HepG2 (cell line): Measurements from ENCODE around the gene HDAC8. TPM values are rescaled to one million over a fixed set of nuclear protein-coding genes. Genes with fewer than 3 reads are reported as not detected.

Source experiments
- ATAC-seq: fragments of 200-7000 bp; cut with Tn5 transposase; 3 replicates; pipeline ENCODE4 v1.9.1; 2020; ENCODE audit warnings: mild to moderate bottlenecking, moderate library complexity
- BruUV-seq: library from RNA; stranded (reverse); fragments of 400-500 nt; replicated peaks from 2 replicates; lab custom pipeline; 2021; lab: Mats Ljungman, UMichigan
- CTCF ChIA-PET: fragments of 300-600 bp; formaldehyde crosslinking; extraction: SDS; loops from one replicate; lab custom pipeline; 2021; ENCODE audit warnings: low total read pairs, inconsistent platforms, low intra/inter-chr PET ratio; lab: Yijun Ruan, JAX
- POLR2A ChIA-PET: fragments of 350-600 bp; sonication (Branson Sonifier 250); formaldehyde crosslinking; loops from one replicate; lab custom pipeline; 2020; ENCODE audit warnings: antibody characterized with exemption, inconsistent platforms; lab: Yijun Ruan, JAX
- DNase-seq: peaks from one replicate; pipeline ENCODE4 v3.0.0-alpha.2; 2015; ENCODE audit warnings: low spot score
- FAIRE-seq: peaks from 3 replicates; lab custom pipeline; 2011; peaks lifted over from hg19 to GRCh38; lab: Jason Lieb, UNC
- H2AFZ ChIP-seq: one replicate; pipeline ENCODE4 v1.6.1; 2011; ENCODE audit warnings: low read length, inconsistent platforms
- H3K27ac ChIP-seq: fragments of 300-600 bp; 3 replicates; pipeline ENCODE4 v1.8.0; 2011; ENCODE audit warnings: mixed run types, mild to moderate bottlenecking, mixed read lengths, low read length, inconsistent platforms; ENCODE audit not compliant: insufficient read depth; ENCODE audit errors: extremely low read length
- H3K27me3 ChIP-seq, 2 experiments: fragments of 200-600 bp in 1 of 2; 2 replicates in 1 of 2; 3 replicates in 1 of 2; pipeline versions ENCODE4 v1.6.0 to v1.8.0; 2011; ENCODE audit warnings: low read length in 2 of 2, mild to moderate bottlenecking in 2 of 2, moderate library complexity in 2 of 2, inconsistent platforms in 1 of 2; ENCODE audit not compliant: insufficient read depth in 2 of 2, control insufficient read depth in 1 of 2
- H3K36me3 ChIP-seq, 2 experiments: fragments of 200-600 bp in 1 of 2; replicated peaks in 1 of 2; 2 replicates in 1 of 2; 3 replicates in 1 of 2; pipeline versions ENCODE4 v1.5.1 to v1.8.0; 2011; ENCODE audit warnings: low read length in 2 of 2, inconsistent platforms in 1 of 2; ENCODE audit not compliant: insufficient read depth in 2 of 2, control insufficient read depth in 1 of 2
- H3K4me1 ChIP-seq: 2 replicates; pipeline ENCODE4 v1.5.1; 2012; ENCODE audit warnings: low read length, inconsistent platforms; ENCODE audit not compliant: insufficient read depth
- H3K4me2 ChIP-seq: 2 replicates; pipeline ENCODE4 v1.6.0; 2011; ENCODE audit warnings: low read depth, low read length, inconsistent platforms
- H3K4me3 ChIP-seq, 3 experiments: fragments of 200-600 bp in 1 of 3; sonication (generic), shearing (Covaris generic) in 1 of 3; replicated peaks in 1 of 3; 2 replicates each; pipeline ENCODE4 v1.5.1; 2011 to 2016; ENCODE audit warnings: low read length in 3 of 3, inconsistent platforms in 2 of 3, low read depth in 2 of 3, mild to moderate bottlenecking in 2 of 3, control low read depth in 1 of 3, mixed read lengths in 1 of 3; ENCODE audit not compliant: insufficient read depth in 1 of 3
- H3K79me2 ChIP-seq: one replicate; pipeline ENCODE4 v1.6.1; 2011; ENCODE audit warnings: low read length, inconsistent platforms; ENCODE audit not compliant: insufficient read depth
- H3K9ac ChIP-seq: 2 replicates; pipeline ENCODE4 v1.6.0; 2011; ENCODE audit warnings: mild to moderate bottlenecking, low read depth, low read length, inconsistent platforms; ENCODE audit not compliant: insufficient read depth
- H3K9me3 ChIP-seq: 2 replicates; pipeline ENCODE4 v1.5.1; 2012; ENCODE audit warnings: mild to moderate bottlenecking, low read length
- H4K20me1 ChIP-seq: 2 replicates; pipeline ENCODE4 v1.6.0; 2011; ENCODE audit warnings: inconsistent platforms, mild to moderate bottlenecking, low read length, moderate library complexity; ENCODE audit not compliant: insufficient read depth
- IKZF5 ChIP-seq: IDR thresholded peaks from 2 replicates; pipeline ENCODE4 v1.6.1; 2018; ENCODE audit warnings: missing genetic modification reagents, mild to moderate bottlenecking, missing compliant biosample characterization
- JUNB ChIP-seq: sonication (generic); formaldehyde crosslinking; IDR thresholded peaks from 2 replicates; pipeline ENCODE4 v1.8.0; 2022; ENCODE audit warnings: missing genetic modification reagents, mild to moderate bottlenecking, borderline replicate concordance
- MAFG ChIP-seq: sonication (generic); formaldehyde crosslinking; IDR thresholded peaks from 2 replicates; pipeline ENCODE4 v1.5.1; 2020; ENCODE audit warnings: mild to moderate bottlenecking, missing genetic modification reagents
- MLXIP ChIP-seq: sonication (generic); formaldehyde crosslinking; IDR thresholded peaks from 2 replicates; pipeline ENCODE4 v1.9.0; 2021; ENCODE audit warnings: missing genetic modification reagents, borderline replicate concordance
- MTF2 ChIP-seq: sonication (generic); formaldehyde crosslinking; IDR thresholded peaks from 2 replicates; pipeline ENCODE4 v1.5.0; 2020; ENCODE audit warnings: missing genetic modification reagents, borderline replicate concordance
- RBM22 ChIP-seq: fragments of 200-400 bp; formaldehyde crosslinking; optimal IDR thresholded peaks from 2 replicates; pipeline ENCODE3; 2017; ENCODE audit warnings: mild to moderate bottlenecking, low read length, moderate library complexity
- TRIM22 ChIP-seq: fragments of 450-650 bp; IDR thresholded peaks from 2 replicates; pipeline ENCODE4 v1.6.1; 2017
- ZFP91 ChIP-seq: sonication (generic); formaldehyde crosslinking; IDR thresholded peaks from 2 replicates; pipeline ENCODE4 v1.9.0; 2022; ENCODE audit warnings: missing genetic modification reagents, mild to moderate bottlenecking, borderline replicate concordance
- ZNF503 ChIP-seq: sonication (generic); formaldehyde crosslinking; IDR thresholded peaks from 2 replicates; pipeline ENCODE4 v1.4.0; 2020; ENCODE audit warnings: missing genetic modification reagents
- ZNF557 ChIP-seq: sonication (generic); formaldehyde crosslinking; IDR thresholded peaks from 2 replicates; pipeline ENCODE4 v1.4.0; 2020; ENCODE audit warnings: missing genetic modification reagents
- ZNF589 ChIP-seq: sonication (generic); formaldehyde crosslinking; conservative IDR thresholded peaks from 2 replicates; pipeline ENCODE4 v1.8.0; 2022; ENCODE audit warnings: mild to moderate bottlenecking, moderate library complexity, missing genetic modification reagents
- WGBS: methylation state at CpG from one replicate; pipeline ENCODE4 v1.1.6; 2017; ENCODE audit warnings: low lambda C conversion rate; 5-methylcytosine and 5-hydroxymethylcytosine counted together
- in situ Hi-C: cut with HindIII; loops from 2 replicates; pipeline ENCODE4 v1.10.0; 2017; ENCODE audit warnings: low pct_unique_long_range_greater_than_20kb; ENCODE audit not compliant: extremely low pct_ligation_motif_present
- intact Hi-C: fragments of 100-400 bp; cut with micrococcal nuclease; formaldehyde crosslinking; loops from one replicate; pipeline ENCODE4 v1.10.0; 2022; ENCODE audit not compliant: unreplicated experiment
- polyA plus RNA-seq, 8 experiments: library from polyadenylated mRNA; depleted of rRNA in 3 of 8; stranded (reverse) in 7 of 8; unstranded in 1 of 8; fragments of >200 nt; fragmentation: Illumina TruSeq in 4 of 8; extraction: Trizol in 4 of 8; gene quantifications; 2 replicates each; pipeline versions ENCODE4 v1.2.1 to v1.2.3, GENCODE V29; 2011 to 2016; ENCODE audit warnings: low read depth in 4 of 8, missing spikeins in 1 of 8, mixed read lengths in 1 of 8; ENCODE audit not compliant: insufficient read depth in 1 of 8
- total RNA-seq, 5 experiments: library from RNA; depleted of rRNA; stranded (reverse); fragments of >200 nt; fragmentation: Illumina TruSeq; extraction: Trizol; gene quantifications; 2 replicates each; pipeline ENCODE4 v1.2.3, GENCODE V29; 2016; ENCODE audit warnings: low read depth in 1 of 5

Gene HDAC8
- total and polyA plus RNA-seq, 2 of the 13 experiments (the other 11 are each of a cell fraction or from before 2014, with no cell fraction given) = 13.7 to 28.6 TPM

- no peak for TF ChIP-seq MLXIP (CRISPR knock-in tag)
- TF ChIP-seq MTF2 (CRISPR knock-in tag) = no peak
- TF ChIP-seq JUNB = no peak
- no peak for TF ChIP-seq IKZF5 (CRISPR knock-in tag)
These were observed 232.0 kb downstream of the HDAC8 start (continued) for GRCh38 chrX:72340626-72341025.

- Histone ChIP-seq H2AFZ (no peak overlapping the region), H3K79me2 (no peaks in the 10 kb centered on the region), H3K36me3 (no peaks in the 10 kb centered on the region), H3K4me3 (no peak overlapping the region), H3K9me3 (no peaks in the 10 kb centered on the region), H3K9ac (no peak overlapping the region), H4K20me1 (no peaks in the 10 kb centered on the region), H3K4me2 (no peak overlapping the region), H3K4me1 (no peaks in the 10 kb centered on the region), H3K27me3 (no peaks in the 10 kb centered on the region), H3K27ac (no peak overlapping the region)
- no TSS peak for BruUV-seq
- in situ Hi-C loops (no loop called here), intact Hi-C loops (no loop called here)
- POLR2A ChIA-PET = no interaction called here
- CTCF ChIA-PET = no interaction called here
- no peak for ATAC-seq
- DNase-seq = no peak
- WGBS = 100% methylated on average over 4 of the region's 7 CpGs
- FAIRE-seq = no peak
- TF ChIP-seq ZNF589 (CRISPR knock-in tag) (no peak), TRIM22 (no peak), ZFP91 (no peak), MAFG (CRISPR knock-in tag) (no peak), RBM22 (no peak), ZNF503 (CRISPR knock-in tag) (no peak), ZNF557 (CRISPR knock-in tag) (no peak)
These were observed 232.6 kb downstream of the HDAC8 start for GRCh38 chrX:72340041-72340440.
